HG03064 (cell line): ENCODE results near the gene MAST3.
"Not testable (repeated sequence)": the region's sequence is repeated elsewhere in the genome, so short reads cannot be mapped to it uniquely, and the experiment has no call there.

Experiments used
- ATAC-seq: cut with Tn5 transposase; IDR thresholded peaks from one replicate; pipeline ENCODE4 v1.9.1; 2021; ENCODE audit warnings: low read depth; ENCODE audit not compliant: unreplicated experiment

MAST3 gene

GRCh38 chr19:18085702-18086457 lies 11.7 kb upstream of the MAST3 start:
- ATAC-seq: no peak

- ATAC-seq: no peak
These were observed 10.9 kb upstream of the MAST3 start, which contains the start of gene IL12RB1 for GRCh38 chr19:18086590-18087138. IL12RB1 (minus strand) TSS chr19:18086934; CDS start chr19:18086823, 111 bp downstream.

DNA sequence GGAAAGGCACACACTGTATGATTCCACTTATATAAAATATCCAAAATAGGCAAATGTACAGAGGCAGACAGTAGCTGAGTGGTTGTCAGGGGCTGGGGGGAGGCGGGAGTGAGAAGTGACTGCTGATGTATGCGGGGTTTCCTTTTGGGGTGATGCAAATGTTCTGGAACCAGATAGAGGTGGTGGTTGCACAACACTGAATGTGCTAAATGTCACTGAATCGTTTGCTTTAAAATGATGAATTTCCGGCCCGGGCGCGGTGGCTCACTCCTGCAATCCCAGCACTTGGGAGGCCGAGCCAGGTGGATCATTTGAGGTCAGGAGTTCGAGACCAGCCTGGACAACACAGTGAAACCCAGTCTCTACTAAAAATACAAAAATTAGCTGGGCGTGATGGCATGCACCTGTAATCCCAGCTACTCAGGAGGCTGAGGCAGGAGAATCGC lies 8.5 kb upstream of the MAST3 start:
- ATAC-seq: not testable (repeated sequence)

- ATAC-seq: no peak
These were observed 7.9 kb upstream of the MAST3 start for GRCh38 chr19:18089726-18090125.

- ATAC-seq: no peak
These were observed 6.9 kb upstream of the MAST3 start for GRCh38 chr19:18090545-18091216.

DNA sequence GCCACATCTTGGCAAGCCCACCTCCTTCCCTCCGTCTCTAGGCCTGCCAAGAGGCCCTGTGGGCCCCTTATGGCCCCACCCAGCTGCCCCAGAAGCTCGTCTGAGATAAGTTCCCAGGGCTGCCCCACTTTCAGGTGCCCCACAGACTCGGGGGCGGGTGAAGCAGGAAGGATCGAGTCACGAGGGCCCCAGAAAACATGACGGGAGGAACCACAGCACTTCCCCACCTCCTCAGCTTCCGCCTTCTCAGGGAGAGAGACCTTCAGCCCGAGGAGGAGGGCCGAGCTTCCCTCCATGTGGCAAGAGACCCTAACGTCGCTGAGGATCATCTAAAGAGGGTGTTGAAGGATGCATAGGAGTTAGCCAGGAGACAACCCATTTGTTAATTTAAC lies 6.4 kb upstream of the MAST3 start:
- ATAC-seq: no peak

DNA sequence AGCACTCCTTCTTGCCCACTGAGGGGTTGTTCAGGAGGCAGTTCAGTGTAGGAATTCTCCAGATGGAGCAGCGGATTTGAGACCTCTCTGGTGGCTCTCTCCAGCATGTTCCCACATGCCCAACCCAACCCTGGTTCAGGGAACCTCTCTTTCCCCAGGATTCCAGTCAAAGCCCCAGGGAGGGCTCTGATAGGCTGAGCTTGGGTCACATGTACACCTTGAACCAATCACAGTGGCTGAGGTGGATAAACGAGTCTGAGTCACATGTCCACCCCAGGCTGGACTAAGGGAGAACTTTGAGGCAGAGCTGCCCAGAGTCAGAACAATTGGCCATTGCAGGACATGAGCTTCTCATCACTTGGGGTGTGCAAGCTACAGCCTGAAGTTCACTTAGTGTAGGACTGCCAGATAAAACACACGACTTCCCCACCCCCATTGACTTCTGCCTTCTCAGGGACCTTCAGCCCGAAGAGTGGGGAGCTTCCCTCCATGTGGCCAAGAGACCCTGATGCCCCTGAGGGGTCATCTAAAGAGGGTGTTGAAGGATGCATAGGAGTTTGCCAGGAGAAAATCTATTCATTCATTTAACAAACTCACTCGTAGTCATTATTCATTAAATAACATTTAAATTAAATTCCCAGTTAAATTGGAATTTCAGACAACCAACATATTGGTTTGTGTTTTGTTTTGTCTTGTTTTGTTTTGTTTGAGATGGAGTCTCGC lies 4.0 kb upstream of the MAST3 start:
- no peak for ATAC-seq

DNA sequence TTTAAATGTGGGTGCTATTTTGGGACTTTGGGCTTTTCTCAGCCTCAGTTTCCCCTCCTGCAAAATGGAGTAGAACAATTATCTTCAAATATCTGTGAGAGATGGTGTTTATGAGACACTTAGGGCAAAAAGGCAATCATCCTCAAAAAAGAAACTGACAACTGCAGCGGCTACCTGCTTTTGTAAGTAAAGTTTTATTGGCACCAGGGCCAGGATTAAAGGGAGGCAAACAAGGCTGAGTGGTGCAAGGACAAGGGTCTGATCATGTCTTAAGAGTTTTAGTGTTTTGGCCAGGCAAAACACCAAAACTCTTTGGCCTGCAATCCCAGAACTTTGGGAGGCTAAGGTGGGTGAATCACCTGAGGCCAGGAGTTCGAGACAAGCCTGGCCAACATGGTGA lies 1.3 kb upstream of the MAST3 start:
- ATAC-seq: no peak

GRCh38 chr19:18097993-18098890 lies 664 bp downstream of the MAST3 start:
- ATAC-seq: no peak

DNA sequence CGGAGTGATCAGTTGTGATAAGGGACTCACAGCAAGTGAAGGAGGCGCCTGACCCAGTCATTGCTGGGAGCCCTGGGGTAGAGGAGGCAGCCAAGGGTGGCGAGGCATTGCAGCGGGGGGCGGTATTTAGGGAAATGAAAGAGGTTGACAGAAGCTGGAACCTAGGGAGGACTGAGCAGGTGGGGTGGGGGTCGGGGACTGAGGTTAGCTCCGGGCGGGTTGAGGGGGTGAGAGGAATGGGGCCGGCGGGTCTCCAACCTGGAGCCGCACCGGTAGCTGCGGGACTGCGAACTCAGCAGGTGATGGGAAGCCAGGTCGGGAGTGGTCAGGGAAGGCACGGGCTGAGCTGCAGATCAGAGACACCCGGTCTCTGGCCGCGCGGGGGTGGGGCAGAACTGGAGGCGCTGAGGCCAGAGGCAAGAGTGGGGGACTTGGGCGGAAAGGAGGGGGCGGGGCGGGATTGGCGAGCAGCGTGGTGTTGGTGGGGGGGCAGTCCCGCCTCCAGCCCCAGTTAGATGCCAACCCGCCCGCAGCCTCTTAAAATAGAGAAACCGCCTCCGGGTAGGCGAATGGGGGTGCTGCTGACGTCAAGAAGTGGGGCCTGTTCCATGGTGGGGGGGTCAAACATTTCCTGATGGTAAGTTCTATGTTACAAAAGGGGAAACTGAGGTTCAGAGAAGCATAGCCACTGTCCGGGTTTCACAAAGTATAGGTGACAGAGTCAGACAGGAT lies 1.5 kb downstream of the MAST3 start:
- peak; percentile 51 for ATAC-seq

- ATAC-seq: no peak
These were observed 2.0 kb downstream of the MAST3 start for GRCh38 chr19:18099623-18099995.

DNA sequence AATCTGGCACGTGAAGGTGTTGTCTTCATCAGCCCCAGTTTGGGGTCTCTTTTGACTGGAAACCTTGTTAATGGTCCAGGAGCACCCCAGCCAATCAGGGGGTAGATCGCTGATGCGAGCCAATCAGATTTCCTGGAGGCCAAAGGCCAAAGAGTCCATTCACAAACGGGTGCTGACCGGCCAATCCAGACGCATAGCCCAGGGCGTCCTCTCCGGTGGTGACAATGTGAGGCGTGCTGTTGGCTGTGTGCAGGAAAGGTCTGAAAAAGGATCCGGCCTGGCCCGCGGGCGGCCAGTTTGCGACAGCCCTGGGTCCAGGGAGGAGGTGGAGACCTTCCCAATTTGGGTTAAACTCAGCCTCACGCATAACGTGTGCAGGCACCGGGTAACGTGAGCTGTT lies 3.1 kb downstream of the MAST3 start:
- no peak for ATAC-seq

- no peak for ATAC-seq
These were observed 3.7 kb downstream of the MAST3 start for GRCh38 chr19:18101268-18101667.

DNA sequence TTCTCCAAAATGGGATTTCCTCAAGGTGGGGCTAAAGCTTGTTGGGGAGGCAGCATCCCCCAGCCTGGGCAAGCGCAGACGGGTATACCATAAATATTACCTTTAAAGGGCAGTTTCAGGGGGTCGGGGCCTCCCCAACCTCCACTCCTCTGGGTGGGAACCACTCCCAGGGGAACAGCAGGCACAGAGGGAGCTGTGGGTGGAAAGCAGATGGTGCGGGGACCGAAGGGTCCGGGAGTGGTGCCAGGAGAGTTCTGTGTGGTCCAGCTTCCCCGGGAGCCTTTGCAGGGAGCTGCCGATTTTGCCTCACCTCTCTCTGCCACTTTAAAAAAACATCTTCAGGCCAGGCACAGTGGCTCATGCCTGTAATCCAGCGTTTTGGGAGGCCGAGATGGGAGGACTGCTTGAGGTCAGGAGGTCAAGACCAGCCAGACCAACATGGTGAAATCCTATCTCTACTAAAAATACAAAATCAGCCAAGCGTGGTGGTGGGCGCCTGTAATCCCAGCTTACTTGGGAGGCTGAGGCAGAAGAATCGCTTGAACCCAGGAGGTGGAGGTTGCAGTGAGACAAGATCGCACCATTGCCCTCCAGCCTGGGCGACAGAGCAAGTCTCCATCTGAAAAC lies 5.5 kb downstream of the MAST3 start:
- no peak for ATAC-seq

DNA sequence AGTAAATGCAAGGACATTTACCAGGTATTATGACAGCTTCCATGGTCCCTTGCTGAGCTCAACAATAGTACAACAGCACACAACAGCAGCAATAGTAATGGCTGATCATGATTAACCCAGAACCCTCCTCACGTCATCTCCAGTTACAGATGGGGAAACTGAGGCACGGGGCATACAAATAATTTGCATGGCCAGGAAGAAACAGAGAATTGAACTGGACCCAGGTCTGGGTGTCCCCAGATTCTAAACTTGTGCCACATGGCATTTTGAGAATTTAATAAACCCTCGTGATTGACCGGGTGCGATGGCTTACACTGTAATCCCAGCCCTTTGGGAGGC lies 7.2 kb downstream of the MAST3 start:
- ATAC-seq: no peak

DNA sequence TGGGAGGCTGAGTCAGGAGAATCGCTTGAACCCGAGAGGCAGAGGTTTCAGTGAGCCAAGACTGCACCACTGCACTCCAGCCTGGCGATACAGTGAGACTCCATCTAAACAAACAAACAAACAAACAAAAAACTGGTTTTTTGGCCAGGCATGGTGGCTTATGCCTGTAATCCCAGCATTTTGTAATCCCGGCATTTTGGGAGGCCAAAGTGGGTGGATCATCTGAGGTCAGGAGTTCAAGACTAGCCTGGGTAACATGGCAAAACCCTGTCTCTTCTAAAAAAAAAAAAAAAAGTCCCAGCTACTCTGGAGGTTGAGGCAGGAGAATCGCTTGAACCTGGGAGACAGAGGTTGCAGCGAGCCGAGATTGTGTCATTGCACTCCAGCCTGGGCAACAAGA lies 7.7 kb downstream of the MAST3 start:
- ATAC-seq: not testable (repeated sequence)

DNA sequence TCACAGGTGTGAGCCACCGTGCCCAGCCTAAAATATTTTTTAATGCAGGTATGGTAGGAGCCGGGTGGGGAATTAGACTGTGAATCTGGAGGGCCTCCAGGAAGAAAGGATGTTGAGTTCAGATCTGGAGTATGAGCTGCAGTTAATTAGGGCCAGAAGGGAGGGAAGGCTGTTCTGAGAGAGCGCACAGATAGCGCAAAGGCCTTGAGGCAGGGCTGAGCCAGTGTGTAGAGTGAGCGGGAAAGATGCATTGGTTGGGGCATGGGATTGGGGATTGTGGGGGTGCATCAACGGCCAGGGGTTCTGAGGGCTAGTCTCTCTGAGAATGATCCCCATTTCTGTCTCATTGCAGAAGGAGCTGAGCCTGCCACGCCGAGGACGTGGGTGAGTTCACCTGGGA lies 9.7 kb downstream of the MAST3 start:
- ATAC-seq: no peak

DNA sequence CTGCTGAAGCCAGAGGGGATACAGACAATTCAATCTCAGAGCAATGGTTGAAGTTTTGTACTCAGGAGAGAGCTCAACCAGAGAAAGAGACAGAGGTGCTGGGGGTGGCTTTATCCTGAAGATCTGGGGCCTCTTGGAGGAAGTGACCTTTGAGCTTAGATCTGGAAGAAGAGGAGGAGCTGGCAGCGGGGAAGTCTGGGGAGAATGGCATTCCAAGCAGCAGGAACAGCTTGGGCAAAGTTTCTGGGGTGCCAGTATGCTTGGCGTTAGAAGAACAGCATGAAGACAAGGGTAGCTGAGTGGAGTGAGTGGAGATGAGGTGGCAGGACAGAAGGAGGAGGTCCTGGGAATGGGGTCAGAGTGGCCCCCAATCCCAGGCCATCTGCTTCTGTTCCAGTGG lies 11.3 kb downstream of the MAST3 start:
- ATAC-seq: no peak

DNA sequence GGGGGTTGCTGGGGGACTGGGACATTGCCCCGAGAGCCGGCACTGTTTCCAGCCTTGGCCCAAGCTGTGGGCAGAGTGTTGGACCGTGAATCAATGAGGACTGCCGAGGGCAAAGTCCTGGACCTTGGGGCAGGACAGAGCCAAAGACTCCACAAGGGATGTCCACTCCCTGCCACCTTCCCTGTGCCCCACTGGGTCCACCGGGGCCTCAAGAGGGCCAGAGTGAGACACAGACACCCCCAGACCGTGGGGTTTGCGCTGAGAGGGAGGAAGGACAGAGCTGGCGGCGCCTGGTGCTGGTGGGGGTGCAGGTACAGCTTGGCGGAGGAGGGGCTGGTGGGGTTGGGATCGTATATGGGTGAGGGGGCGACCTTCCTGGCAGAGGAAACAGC lies 11.8 kb downstream of the MAST3 start:
- no peak for ATAC-seq
